GM19351 (cell line): ENCODE data around the gene PAPSS2.

Experiments
- ATAC-seq: cut with Tn5 transposase; IDR thresholded peaks from one replicate; pipeline ENCODE4 v1.9.1; 2021; ENCODE audit warnings: mild to moderate bottlenecking, moderate library complexity; ENCODE audit not compliant: unreplicated experiment

Gene PAPSS2

DNA sequence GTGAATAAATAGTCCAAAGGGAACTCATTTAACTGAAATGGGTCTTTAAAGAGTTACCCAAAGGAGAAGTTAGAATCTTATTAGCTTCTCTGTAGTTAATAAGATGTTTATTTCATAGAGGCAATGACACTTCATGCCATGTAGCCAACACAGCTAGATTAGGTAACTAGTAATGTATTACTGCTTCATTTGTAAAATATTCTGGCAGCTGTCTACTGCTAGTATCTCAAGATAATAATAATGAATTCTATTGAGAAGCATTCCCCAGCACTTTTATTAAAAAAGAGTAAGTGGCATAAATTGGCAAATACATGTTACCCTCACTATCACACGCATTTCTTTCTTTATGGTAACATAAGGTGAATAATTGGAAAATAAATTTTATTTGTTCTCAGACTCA, 10.1 kb downstream of the PAPSS2 start:
- no peak for ATAC-seq

DNA sequence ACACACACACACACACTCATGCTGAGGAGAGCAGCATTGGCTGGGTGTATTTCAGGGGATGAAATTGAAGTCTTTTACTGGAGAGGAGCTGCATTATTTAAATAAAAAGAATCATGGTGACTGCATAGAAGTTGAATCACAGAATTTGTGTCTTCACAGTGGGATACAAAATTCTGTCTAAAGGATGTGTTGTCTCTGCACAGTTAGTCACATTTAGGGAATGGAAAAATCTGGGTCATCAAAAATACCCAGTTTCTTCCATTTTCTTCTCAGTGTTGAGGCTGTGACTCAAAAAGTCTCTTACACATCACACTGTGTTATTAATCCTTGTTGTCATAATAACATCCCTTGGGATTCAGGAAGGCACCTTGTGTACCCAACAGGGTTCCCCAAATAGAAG, 10.9 kb downstream of the PAPSS2 start:
- ATAC-seq = no peak

DNA sequence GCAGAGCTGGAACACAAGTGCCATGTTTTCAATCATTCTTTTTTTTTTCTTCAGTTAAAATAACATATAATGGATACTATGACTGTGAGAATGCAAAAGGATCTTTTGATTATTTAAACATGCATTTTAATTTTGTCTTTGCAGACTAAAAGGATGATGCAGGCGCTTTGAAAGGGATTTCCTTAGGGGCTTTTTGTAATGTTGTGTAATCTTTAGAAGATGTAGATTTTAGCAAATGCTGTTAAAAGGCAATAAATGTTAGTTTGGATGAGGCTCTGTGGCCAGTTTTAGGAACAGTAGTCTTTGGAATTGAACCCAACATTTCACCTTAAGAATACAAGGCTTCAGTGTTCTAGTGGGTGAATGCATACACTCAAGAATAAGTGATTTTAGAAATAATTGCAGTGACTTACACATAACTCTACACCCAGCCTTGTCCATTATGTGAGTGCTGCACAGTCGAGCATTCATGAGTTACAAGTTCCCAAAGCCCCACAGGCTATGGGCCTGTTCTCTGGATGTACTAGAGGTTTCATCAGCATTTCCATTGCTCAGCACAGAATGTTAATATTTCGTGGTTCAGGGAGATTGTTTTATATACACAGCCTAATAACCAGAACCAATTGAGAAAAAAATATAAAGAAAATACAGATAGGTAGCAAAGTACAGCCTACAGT, 11.6 kb downstream of the PAPSS2 start:
- ATAC-seq = no peak

DNA sequence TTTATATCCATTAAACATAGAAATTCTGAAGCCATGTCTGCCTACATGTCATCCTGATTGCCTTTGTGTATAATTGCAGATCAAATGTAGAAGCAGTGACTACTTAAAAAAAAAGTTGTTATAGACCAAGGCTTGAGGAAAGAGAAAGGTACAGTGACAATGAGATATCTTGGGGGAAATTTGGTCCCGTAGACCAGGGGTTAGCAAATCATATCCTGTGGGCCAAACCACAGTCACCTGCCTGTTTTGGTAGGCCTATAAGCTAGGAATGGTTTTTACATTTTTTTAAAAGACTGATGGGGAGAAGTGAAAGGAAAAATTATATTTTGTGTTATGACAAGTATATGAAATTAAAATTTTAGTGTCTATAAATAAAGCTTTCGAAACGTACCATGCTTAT, 12.9 kb downstream of the PAPSS2 start:
- no peak for ATAC-seq

DNA sequence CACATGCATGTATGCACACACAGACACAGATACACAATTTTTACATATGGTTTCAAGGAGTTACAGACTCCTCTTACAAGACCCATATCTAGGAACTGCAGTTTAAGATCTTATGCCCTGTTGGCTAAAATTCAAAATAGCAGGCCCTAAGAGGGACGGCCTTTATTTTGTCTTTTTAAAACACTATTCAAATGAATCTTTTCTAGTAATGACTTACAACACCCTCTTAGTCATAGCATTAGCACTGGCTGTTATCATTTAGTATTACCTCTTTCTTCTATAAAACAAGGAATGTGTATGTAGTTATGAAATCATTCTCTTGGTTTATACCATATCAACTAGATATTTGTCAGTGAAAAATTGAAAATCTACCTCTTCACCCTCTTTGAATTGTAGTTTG, 15.3 kb downstream of the PAPSS2 start:
- ATAC-seq = no peak

DNA sequence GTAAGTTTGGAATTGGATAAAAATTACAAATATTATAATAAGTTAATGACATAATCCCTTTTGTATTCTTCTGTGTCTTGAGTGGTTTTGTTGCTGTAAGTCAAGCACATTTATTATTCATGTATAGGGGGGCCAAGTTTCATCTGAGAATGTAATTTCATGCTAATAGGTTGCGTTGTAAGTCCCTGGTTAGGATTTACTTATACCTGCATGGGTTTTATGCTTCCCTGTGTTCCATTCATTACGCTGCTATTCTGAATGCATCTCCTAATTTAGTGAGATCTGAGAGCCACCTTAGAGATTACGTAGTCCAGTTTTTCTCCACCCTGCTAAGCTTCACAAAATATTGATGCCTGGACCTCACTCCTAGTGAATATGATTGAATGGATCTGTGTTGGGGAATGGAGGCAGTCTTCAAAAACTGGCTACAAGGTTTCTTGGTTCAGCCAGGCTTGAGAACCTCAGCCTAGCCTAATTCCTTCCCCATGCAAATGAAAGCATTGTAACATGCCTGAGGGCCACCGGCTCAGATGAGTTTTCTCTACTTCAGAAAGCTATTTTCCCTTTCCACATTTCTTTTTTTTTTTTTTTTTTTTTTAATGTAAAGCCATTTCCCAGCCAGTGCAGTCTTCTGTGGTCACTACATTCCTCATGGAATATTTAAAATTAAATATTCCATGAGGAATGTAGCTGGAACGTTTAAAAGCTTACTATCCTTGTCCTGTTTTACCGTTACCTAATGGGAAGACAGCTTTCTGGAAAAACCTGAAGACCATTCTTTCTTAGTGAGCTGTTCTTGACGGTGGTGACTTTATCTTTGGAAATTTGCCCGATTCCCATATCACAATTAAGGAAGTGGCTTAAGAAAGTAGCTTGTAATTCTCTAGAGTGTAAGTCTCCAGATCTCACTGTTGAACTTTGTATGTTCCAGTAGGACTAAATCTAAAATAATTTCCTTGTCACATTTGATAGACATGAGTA, 16.0 kb downstream of the PAPSS2 start:
- ATAC-seq = no peak

DNA sequence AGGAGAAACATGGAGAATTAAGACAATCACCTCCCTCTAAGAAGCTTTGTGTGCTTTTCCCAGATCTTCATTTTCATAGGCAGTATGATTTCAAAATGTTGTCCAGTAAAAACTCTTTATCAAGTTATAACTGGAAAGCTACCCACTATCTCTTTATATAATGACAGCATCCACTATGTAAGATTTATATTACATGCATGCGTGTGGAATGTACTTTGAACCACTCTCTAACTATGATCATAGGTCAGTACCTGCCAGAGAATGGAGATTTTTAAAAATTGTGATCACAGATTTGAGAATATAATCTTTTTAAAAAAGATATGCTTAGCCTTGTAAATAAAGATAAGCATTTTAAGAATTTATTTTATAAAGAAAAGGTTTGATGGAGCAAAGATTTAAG, 17.9 kb downstream of the PAPSS2 start:
- no peak for ATAC-seq

DNA sequence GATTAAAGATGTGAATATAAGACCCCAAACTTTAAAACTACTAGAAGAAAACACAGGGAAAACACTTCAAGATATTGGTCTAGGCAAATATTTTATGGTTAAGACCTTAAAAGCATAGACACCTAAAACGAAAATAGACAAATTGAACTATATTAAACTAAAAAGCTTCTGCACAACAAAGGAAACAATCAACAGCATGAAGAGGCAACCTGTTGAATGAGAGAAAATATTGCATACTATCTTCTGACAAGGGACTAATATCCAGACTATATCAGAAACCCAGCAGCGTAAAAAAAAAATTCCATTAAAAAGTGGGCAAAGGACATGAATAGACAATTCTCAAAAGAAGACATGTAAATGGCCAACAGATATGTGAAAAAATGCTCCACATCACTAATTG, 18.6 kb downstream of the PAPSS2 start:
- no peak for ATAC-seq

DNA sequence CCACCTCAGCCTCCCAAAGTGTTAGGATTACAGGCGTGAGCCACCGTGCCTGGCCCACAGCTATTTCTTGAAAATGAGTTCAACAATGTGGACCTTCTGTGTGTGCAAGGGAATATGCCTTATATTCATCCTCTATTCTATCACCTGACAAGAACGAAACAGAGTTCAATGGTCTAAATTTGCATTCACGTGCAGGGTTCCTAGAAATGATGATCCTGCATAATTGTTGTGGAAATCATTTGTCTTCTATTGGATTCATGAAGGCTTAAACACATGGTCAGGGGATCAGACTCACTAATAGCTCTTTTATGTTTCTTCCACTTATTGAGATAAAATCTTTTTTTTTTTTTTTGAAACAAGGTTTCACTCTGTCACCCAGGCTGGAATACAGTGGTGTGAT, 23.7 kb downstream of the PAPSS2 start:
- ATAC-seq = no peak

DNA sequence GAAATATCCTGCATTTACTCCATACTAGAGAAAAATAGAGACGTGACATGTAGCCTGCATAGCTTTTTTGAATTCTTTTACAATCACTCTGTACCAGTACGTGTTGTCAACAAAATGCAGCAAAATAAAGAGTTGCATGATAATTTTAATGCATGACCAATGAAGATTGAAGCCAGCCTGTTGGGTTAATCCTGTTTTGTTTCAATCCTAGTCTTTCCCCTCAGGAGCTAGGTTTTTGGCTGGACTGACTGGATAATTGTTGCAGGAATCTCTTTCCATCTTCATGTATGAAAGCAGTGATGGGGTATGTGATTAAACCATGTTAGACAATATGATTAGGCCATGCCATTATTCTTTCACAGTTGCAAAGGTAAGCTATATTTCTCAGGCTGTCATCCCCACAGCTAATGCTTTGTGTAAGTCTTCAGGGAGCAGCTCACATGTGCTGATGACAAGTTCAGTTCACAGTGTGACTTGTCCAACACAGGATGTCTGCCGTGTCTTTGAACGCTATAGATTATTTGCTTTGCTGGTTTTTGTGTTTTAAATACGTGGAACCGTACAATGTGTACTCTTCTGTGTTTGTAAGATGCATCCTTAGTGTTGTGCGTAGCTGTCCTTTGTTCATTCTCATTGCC, 24.4 kb downstream of the PAPSS2 start:
- no peak for ATAC-seq

DNA sequence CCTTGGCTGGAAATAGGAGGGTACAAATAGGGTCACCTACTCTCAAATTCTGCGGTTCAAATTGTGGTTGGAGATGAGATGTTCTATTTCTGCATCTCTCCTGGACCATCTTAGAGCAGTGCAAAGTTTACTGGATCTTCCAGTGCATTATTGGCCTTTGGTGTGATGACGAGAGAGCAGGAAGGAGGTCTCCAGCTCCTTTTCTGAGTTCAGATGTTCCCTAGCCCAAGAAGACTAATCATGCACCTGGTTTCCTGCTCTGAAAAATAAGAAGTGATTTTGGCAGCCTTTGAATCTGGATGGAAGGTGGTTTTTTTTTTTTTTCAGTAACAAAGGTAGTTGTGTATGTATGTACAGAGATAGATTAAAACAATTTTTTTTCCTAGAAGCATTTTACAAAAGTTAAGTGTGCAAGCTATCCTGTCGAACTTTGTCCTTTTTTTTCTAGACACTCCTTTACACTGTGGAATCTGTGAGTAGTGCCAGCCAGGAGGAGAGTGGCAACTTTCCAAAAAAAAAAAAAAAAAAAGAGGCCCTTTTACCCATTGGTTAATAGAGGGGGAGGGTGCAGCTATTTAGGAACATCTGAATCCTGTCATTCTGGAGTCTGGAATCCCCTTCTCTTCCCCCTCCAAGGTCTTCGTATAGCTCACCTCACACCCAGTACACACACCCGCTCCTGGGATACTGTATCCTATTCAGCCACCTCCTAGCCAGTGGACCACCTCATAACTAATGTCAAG, 26.3 kb downstream of the PAPSS2 start:
- no peak for ATAC-seq

DNA sequence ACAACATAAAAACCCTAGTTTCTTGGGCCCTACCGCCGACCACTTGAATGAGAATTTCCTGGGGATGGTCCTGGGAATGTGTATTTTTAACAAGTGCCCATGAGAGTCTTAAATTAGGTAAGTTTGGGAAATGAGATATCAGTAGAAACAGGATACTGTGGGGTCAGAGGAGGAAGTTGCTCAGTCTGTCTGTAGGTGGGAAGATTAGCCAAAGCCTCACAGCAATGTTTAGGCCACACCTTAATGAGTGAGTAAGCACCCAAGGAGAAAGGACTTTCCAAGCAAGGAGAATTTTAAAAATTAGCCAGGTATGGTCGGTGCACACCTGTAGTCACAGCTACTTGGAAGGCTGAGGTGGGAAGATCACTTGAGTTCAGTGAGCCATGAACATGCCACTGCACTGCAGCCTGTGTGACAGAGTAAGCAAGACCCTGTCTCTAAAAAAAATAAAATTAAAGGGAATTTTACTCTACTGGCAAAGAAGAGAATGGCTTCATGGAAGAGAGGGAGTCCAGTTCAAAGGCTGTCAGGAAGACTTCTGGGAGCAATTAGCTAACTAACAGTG, 31.9 kb downstream of the PAPSS2 start:
- ATAC-seq = no peak

DNA sequence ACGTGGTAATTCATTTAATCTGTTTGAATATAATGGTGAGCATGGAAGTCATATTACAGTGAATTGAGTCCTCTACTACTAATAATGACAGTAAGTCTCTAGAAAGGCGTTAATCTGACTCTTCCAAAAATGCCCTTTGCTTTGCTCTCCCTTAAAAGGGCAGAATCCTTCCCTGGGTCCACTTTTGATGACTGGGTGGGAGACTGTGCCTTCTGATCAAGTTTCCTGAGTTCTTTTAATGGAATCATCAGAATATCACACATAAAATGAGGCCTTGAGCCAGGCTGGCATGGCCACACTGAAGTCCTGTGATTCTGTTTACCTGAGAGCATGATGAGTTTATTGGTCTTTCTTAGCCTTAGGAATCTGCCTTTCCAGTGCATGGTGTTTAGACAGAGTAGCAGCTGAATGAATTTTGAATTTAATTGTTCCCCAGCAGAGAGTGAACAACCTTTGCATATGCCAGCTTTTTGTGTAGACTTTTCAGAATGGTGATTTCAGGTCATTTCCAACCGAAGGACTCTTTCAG, 33.3 kb downstream of the PAPSS2 start:
- no peak for ATAC-seq

DNA sequence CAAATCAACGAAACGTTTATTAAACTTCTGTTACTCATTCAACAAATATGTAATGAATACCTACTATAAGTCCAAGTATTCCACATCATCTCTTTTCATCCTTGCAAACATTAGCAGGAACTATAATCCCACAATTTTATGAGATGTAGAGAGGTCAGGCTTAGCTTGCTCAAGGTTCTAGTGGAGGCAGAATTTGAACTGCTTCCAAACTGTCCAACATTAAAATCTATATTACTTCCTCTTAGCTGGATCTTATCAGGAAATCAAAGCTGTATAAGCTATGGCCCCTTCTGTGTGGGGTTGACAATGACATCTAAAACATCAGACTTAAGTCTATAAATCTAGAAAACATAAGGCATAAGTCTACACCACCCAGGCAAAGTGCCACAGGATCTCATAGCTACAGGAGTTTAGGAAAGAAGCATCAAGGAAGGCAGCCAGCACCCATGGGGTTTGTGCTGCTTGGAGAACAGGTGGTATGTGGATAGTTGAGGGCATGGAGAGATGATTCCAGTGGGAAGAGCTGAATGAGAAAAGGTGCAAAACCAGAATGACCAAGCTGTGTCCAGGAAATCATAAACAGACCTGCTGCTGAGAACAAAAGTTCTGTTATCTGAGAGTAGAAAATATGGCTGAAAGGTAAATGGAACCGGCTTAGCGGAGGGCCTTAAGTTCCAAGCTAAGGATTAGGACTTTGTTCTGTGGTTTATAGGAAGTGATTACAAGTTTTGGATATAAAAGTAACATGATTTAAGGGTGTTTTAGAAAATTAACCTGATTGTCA, 34.5 kb downstream of the PAPSS2 start:
- ATAC-seq = no peak

DNA sequence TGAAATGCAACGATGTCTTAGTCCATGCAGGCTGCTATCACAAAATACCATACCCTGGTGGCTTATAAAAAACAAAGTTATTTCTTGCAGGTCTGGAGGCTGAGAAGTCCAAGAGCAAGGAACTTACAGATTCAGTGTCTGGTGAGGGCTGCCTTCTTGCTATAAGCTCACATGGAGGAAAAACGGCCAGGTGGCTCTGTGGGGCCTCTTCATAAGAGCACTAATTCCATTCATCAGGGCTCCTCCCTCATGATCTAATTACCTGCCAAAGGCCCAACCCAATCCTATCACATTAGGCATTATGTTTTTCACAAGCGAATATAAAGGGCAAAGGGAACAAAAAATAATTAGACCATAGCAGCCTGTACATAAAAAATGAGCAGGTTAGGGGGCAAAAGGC, 35.4 kb downstream of the PAPSS2 start:
- ATAC-seq = no peak

DNA sequence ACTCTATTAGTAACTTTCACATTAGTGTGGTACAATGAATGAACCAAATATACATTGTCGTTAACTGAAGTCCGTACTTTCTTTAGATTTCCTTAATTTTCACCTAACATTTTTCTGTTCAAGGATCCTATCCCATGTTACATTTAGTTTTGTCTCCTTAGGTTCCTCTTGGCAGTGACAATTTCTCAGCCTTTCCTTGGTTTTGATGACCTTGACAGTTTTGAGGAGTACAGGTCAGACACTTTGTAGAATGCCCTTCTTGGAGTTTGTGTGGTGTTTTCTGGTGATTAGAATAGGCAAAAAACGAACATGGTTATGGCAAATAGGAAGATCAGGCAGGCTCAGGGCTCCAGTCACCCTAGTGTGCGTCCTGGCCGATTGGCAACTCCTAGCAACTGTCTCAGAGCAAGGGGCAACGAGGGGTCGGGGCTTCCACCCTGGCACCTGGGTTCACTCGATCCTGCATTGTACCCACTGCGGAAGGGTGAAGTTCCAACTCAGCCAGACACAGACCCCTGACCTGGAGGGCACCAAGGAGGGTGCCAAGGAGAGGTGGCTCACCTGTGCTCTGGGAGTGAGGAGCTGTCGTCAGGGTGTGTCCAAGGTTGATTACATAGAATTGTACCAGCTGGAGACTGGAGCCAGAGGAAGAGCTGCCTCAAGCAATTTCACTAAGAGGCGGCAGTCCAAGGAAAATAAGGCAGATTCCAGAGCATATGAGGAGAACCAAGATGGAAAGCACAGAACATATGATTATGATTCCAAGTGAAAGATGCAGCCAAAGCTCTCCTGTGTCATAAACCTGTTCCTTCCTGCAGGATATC, 37.5 kb downstream of the PAPSS2 start:
- ATAC-seq = no peak

DNA sequence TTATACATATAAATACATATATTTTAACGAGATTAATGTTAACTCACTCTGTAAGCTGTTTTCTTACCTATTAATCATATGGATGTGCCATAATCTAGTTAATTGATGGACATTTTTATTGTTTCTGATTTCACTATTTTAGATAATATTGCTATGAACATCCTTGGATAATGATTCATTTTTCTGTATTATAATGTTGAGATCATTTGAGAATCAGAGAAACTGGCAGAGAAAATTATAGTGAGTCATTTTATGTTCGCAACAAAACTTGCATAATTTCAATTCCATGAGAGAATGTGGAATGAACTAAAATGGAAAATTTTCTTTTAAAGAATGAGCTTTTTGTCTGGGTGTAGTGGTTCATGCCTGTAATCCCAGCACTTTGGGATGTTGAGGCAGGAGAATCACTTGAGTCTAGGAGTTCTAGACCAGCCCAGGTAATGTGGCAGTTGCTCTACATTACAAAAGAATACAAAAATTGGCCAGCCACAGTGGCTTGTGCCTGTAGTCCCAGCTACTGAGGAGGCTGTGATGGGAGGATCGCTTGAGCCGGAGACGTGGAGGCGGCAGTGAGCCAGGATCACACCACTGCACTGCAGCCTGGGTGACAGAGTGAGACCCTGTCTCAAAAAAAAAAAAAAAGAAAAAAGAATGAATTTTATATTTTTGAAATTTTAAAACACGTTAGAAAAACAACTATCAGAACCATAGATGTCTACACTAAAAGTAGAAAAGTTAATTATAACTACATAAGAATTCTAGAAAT, 40.5 kb downstream of the PAPSS2 start:
- no peak for ATAC-seq
